Upper lobe of left lung (tissue), 4 donors: ENCODE measurements around the gene KCNH1.

Experiments used
- POLR2A ChIP-seq, 4 donors: fragments of 450-650 bp; IDR thresholded peaks; one replicate each; pipeline ENCODE4 v1.5.1; 2016 to 2017; ENCODE audit warnings: antibody characterized with exemption in 4 of 4, mild to moderate bottlenecking in 2 of 4
- POLR2AphosphoS5 ChIP-seq, 2 donors: sonication (generic); formaldehyde crosslinking; IDR thresholded peaks; one replicate each; pipeline ENCODE4 v1.5.1; 2017; ENCODE audit warnings: antibody characterized with exemption in 2 of 2
- TF ChIP-seq, protein P1 (sequence below), 6 experiments: fragments of 450-650 bp in 4 of 6; fragments of 200-600 bp in 2 of 6; sonication (generic) in 2 of 6; IDR thresholded peaks; one replicate each; pipeline ENCODE4 v1.5.1; 2016 to 2019; ENCODE audit warnings: antibody characterized with exemption in 6 of 6

DNA sequence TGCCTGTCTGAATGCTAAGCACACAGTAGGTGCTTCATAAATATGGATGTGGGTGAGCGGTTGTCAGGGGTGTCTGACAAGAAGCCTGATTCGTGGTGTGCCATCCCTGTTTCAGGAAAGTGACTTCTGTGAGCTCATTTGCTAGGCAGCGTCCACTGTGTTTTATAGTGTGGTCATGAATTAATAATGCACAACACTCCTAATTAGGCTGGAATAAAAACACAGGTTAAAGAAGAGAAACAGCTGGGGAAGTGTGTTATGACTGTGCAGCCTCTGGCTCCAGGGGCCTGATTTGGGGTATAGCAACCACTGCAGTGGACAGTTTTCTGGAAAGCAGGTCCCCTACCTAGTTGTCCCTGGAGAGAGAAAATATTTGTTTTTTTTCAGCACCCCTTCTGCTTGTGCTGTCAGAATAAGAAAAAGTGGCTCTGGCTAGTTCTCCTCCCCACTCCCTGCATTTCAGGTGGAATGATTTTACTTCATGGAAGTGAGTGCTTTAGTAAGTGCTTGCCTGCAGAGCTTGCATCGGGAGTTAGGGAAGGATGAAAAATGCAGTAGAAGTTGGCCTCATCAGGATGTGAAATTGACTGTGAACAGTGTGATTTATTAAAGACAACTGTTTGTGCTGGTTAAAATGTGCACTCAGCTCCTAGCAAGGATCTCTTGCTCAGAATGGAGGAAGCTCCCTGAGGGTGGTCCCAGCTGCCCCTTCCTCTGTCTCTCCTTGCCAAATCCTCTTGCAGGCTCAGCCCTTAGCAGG, 471.5 kb downstream of the KCNH1 start:
- TF ChIP-seq, protein P1, sequence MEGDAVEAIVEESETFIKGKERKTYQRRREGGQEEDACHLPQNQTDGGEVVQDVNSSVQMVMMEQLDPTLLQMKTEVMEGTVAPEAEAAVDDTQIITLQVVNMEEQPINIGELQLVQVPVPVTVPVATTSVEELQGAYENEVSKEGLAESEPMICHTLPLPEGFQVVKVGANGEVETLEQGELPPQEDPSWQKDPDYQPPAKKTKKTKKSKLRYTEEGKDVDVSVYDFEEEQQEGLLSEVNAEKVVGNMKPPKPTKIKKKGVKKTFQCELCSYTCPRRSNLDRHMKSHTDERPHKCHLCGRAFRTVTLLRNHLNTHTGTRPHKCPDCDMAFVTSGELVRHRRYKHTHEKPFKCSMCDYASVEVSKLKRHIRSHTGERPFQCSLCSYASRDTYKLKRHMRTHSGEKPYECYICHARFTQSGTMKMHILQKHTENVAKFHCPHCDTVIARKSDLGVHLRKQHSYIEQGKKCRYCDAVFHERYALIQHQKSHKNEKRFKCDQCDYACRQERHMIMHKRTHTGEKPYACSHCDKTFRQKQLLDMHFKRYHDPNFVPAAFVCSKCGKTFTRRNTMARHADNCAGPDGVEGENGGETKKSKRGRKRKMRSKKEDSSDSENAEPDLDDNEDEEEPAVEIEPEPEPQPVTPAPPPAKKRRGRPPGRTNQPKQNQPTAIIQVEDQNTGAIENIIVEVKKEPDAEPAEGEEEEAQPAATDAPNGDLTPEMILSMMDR (IDR thresholded peaks at IDR 0.05): no peak
- TF ChIP-seq POLR2A (IDR thresholded peaks at IDR 0.05): no peak
- TF ChIP-seq POLR2AphosphoS5 (IDR thresholded peaks at IDR 0.05): no peak
